K562 (cell line): ENCODE measurements around the gene NACC1. TPM values are rescaled to one million over a fixed set of nuclear protein-coding genes. Genes with fewer than 3 reads are reported as not detected.
A peak's percentile ranks its signal among the peaks of the same experiment; 100 is the strongest.

Experiments used
- ARID3A ChIP-seq: IDR thresholded peaks from 2 replicates; pipeline ENCODE4 v1.6.1; 2012; ENCODE audit warnings: low read depth, low read length, improper control_type of control experiment, borderline replicate concordance
- BRD4 ChIP-seq: fragments of 200-600 bp; sonication (generic); IDR thresholded peaks from 2 replicates; pipeline ENCODE4 v1.6.1; 2017; ENCODE audit warnings: inconsistent platforms
- CLOCK ChIP-seq: fragments of 250-450 bp; sonication (Bioruptor Pico); IDR thresholded peaks from 2 replicates; pipeline ENCODE4 v1.4.0; 2020; ENCODE audit warnings: mild to moderate bottlenecking, moderate library complexity, borderline replicate concordance
- GTF2E2 ChIP-seq: fragments of 200-800 bp; sonication (Bioruptor generic); IDR thresholded peaks from 2 replicates; pipeline ENCODE4 v1.6.1; 2016; ENCODE audit warnings: missing genetic modification characterization, missing compliant biosample characterization
- HMG20B ChIP-seq: fragments of 250-450 bp; sonication (Bioruptor Pico); IDR thresholded peaks from 2 replicates; pipeline ENCODE4 v1.5.0; 2021; ENCODE audit warnings: mild to moderate bottlenecking
- JUN ChIP-seq, 2 experiments: sonication (generic) in 1 of 2; formaldehyde crosslinking in 1 of 2; IDR thresholded peaks; 2 replicates each; pipeline versions ENCODE4 v1.6.1 to v1.8.0; 2012 to 2022; ENCODE audit warnings: borderline replicate concordance in 2 of 2, mild to moderate bottlenecking in 2 of 2, improper control_type of control experiment in 1 of 2, low read depth in 1 of 2, low read length in 1 of 2, missing genetic modification reagents in 1 of 2
- MCM3 ChIP-seq: fragments of 450-650 bp; IDR thresholded peaks from 2 replicates; pipeline ENCODE4 v1.6.1; 2016
- NFE2L1 ChIP-seq: fragments of 450-650 bp; IDR thresholded peaks from 2 replicates; pipeline ENCODE4 v1.6.1; 2016; ENCODE audit warnings: missing genetic modification characterization, low read depth, mild to moderate bottlenecking, missing compliant biosample characterization, moderate library complexity, borderline replicate concordance
- NR0B1 ChIP-seq: fragments of 450-650 bp; IDR thresholded peaks from one replicate; pipeline ENCODE4 v1.6.1; 2018; ENCODE audit warnings: mild to moderate bottlenecking, moderate library complexity; ENCODE audit not compliant: partially characterized antibody
- OTX1 ChIP-seq: fragments of 450-650 bp; formaldehyde crosslinking; IDR thresholded peaks from 2 replicates; pipeline ENCODE4 v1.4.0; 2022; ENCODE audit warnings: mild to moderate bottlenecking
- PCBP1 ChIP-seq: fragments of 200-400 bp; formaldehyde crosslinking; IDR thresholded peaks from 2 replicates; pipeline ENCODE4 v1.6.1; 2018; ENCODE audit warnings: mild to moderate bottlenecking, low read depth, low read length; ENCODE audit not compliant: poor library complexity, severe bottlenecking
- POLR2B ChIP-seq: fragments of 450-650 bp; IDR thresholded peaks from 2 replicates; pipeline ENCODE4 v1.6.1; 2018; ENCODE audit warnings: low read depth; ENCODE audit not compliant: partially characterized antibody
- SAFB2 ChIP-seq: fragments of 200-400 bp; formaldehyde crosslinking; IDR thresholded peaks from 2 replicates; pipeline ENCODE4 v1.6.1; 2018; ENCODE audit warnings: borderline replicate concordance, low read length, low read depth, moderate library complexity; ENCODE audit not compliant: severe bottlenecking
- SMARCA5 ChIP-seq: fragments of 450-650 bp; IDR thresholded peaks from 2 replicates; pipeline ENCODE4 v1.6.1; 2016
- SRF ChIP-seq, 2 experiments: fragments of 250-450, 450-650 bp in 1 of 2; sonication (Bioruptor Pico) in 1 of 2; sonication (generic) in 1 of 2; formaldehyde crosslinking; IDR thresholded peaks; 2 replicates each; pipeline versions ENCODE4 v1.5.0 to v1.5.1; 2020 to 2022; ENCODE audit warnings: mild to moderate bottlenecking in 1 of 2, missing genetic modification reagents in 1 of 2
- STAT5A ChIP-seq: IDR thresholded peaks from 2 replicates; pipeline ENCODE4 v1.6.1; 2012; ENCODE audit warnings: low read length, inconsistent platforms, borderline replicate concordance
- TCF7 ChIP-seq: sonication (generic); IDR thresholded peaks from 2 replicates; pipeline ENCODE4 v1.6.1; 2016; ENCODE audit warnings: antibody characterized with exemption, borderline replicate concordance
- THRAP3 ChIP-seq: fragments of 450-650 bp; IDR thresholded peaks from 2 replicates; pipeline ENCODE4 v1.6.1; 2016; ENCODE audit warnings: mild to moderate bottlenecking, inconsistent platforms, borderline replicate concordance
- ZNF197 ChIP-seq: fragments of 200-800 bp; sonication (Bioruptor generic); IDR thresholded peaks from 2 replicates; pipeline ENCODE4 v1.6.1; 2016; ENCODE audit warnings: low read depth, missing genetic modification characterization, missing compliant biosample characterization
- polyA plus RNA-seq, 8 experiments: library from polyadenylated mRNA; depleted of rRNA in 4 of 8; stranded (reverse) in 5 of 8; unstranded in 3 of 8; fragments of >200 nt; fragmentation: Nextera tagmentation in 2 of 8; fragmentation: Illumina TruSeq in 1 of 8; extraction: Ambion mirVana in 2 of 8; extraction: Trizol in 1 of 8; gene quantifications; 2 replicates each; pipeline versions ENCODE4 v1.2.1 to v1.2.3, GENCODE V29; 2011 to 2014; ENCODE audit warnings: inconsistent platforms in 1 of 8, missing spikeins in 1 of 8
- total RNA-seq, 7 experiments: library from RNA; depleted of rRNA in 6 of 7; stranded (reverse); fragments of >200 nt in 6 of 7; fragmentation: Illumina TruSeq in 2 of 7; extraction: Trizol in 2 of 7; gene quantifications; 2 replicates each; pipeline versions ENCODE4 v1.2.1 to v1.2.3, GENCODE V29; 2011 to 2021; ENCODE audit warnings: low replicate concordance in 1 of 7
- TF ChIP-seq, protein P1 (sequence below), 2 experiments: fragments of 450-650 bp; conservative IDR thresholded peaks; 2 replicates each; pipeline ENCODE4 v1.6.1; 2017; ENCODE audit warnings: mild to moderate bottlenecking in 2 of 2, moderate library complexity in 2 of 2

The NACC1 gene
- total and polyA plus RNA-seq, 9 of the 15 experiments (the other 6 are each of a cell fraction or from before 2014, with no cell fraction given): 0.04 to 96.6 (median 25.8) TPM

DNA sequence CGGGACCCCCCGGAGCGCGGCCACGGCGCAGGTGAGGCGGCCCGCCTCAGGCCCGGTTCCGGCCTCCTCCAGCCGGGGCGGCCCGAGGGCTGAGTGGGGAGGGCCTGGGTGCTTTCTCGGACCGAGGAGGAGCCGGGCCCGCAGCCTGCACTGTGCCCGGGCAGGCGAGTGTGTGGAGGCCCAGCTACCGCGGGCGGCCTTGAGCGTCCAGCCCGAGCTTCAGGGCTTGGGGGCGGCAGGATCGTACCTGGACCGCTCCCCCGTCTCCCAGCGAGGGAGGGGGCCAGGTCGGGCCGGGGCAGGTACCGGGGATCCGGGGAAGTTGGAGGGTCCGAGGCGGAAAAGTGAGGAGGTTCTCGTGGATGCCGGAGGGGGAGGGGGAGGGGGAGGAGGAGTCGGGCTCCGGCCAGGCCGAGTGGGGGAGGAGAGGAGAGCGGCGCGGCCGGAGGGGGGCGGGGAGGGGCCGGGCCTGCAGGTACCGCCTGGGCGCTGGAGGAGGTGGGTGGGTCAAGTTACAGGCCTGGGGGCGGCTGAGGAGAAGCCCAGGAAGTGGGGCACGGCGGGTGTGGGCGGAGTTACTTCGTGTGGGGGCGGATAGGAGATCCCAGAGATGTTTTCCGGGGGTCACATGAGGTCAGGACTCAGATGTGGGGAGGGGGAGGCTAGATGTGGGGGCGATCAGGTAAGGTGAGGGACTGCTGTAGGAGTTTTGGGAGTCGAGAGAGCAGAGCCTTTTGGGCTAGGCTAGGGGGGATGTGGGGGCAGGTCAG, 545 bp downstream of the NACC1 start (continued):
- TF ChIP-seq MCM3: no peak
- no peak for TF ChIP-seq HMG20B
- TF ChIP-seq GTF2E2 (tag): no peak
- TF ChIP-seq THRAP3: no peak
- 0 out of 2 replicates have a peak, but pooled peaks have one; percentile 30 for TF ChIP-seq OTX1 (CRISPR knock-in tag)
- TF ChIP-seq JUN (IDR thresholded peaks at IDR 0.05; ENCODE audit: borderline replicate concordance, low read depth, low read length): no peak
- no peak for TF ChIP-seq JUN (CRISPR knock-in tag; IDR thresholded peaks at IDR 0.05; ENCODE audit: borderline replicate concordance)
- TF ChIP-seq TCF7: no peak
- no peak for TF ChIP-seq SRF (CRISPR knock-in tag; IDR thresholded peaks at IDR 0.05)
- TF ChIP-seq ARID3A: no peak
- no peak for TF ChIP-seq SAFB2
- TF ChIP-seq POLR2B: no peak
- no peak for TF ChIP-seq ZNF197 (CRISPR knock-in tag)
- no peak for TF ChIP-seq NFE2L1 (tag)
- TF ChIP-seq STAT5A: no peak
- TF ChIP-seq CLOCK (CRISPR knock-in tag): no peak
- TF ChIP-seq, protein P1, sequence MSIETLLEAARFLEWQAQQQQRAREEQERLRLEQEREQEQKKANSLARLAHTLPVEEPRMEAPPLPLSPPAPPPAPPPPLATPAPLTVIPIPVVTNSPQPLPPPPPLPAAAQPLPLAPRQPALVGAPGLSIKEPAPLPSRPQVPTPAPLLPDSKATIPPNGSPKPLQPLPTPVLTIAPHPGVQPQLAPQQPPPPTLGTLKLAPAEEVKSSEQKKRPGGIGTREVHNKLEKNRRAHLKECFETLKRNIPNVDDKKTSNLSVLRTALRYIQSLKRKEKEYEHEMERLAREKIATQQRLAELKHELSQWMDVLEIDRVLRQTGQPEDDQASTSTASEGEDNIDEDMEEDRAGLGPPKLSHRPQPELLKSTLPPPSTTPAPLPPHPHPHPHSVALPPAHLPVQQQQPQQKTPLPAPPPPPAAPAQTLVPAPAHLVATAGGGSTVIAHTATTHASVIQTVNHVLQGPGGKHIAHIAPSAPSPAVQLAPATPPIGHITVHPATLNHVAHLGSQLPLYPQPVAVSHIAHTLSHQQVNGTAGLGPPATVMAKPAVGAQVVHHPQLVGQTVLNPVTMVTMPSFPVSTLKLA (conservative IDR thresholded peaks at IDR 0.05): peak in 1 of 2 experiments; percentile 54; a peak in 2 of 4 replicates
- no peak for TF ChIP-seq PCBP1
- TF ChIP-seq BRD4: peak; percentile 69; the same call in 1 of the 2 replicates
- no peak for TF ChIP-seq NR0B1
- no peak for TF ChIP-seq SMARCA5
